Measurements from ENCODE around the gene PRR20D.
"Not testable (repeated sequence)": the region's sequence is repeated elsewhere in the genome, so short reads cannot be mapped to it uniquely, and the experiment has no call there.

The PRR20D gene

DNA sequence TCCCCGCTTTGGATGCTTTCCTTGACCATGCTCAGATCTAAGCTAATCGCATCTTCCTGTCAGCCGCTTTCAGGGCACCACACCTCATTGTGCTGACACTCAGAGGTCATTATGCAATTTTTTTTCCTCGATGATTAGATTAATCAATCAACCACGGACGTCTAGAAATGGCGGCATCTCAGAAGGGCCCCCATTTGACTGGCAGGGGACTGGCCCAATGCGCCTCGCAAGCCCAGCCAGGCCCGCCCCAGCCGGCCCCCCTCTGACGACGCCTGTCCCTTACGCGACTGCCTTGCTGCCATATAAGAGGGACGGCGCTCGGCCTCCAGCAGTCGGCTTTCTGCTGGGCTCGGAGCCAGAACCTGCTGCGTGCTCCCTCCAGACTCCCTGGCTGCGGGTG is at the start of gene PRR20D:
TSS of gene PRR20D (plus strand) at position 301 of the 400 bp plus-strand sequence. CDS start 387 bp downstream, outside the sequence.
- DNase-seq (ENCODE audit: extremely low spot score); POLR2A ChIA-PET; CTCF ChIA-PET: not testable (repeated sequence)

DNA sequence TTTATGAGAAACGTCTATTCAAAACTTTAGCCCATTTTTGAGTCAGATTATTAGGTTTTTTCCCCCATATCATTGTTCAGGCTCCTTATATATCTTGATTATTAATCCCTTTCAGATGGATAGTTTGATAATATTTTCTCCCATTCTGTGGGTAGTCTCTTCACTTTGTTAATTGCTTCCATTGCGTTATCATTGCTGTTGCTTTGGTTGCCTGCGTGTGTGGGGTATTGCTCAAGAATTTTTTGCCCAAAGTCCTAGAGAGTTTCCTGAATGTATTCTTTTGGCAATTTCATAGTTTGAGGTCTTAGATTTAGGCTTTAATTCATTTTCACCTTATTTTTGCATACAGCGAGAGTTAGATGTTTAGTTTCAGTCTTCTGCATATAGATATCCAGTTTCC is 45.5 kb upstream of the PRR20D start:
- DNase-seq (ENCODE audit: extremely low spot score), result no peak
- POLR2A ChIA-PET, result no interaction called here
- TF ChIP-seq FOXA1 (IDR thresholded peaks at IDR 0.05) (no peak), BHLHE40 (IDR thresholded peaks at IDR 0.05; ENCODE audit: borderline replicate concordance) (no peak), HDGF (IDR thresholded peaks at IDR 0.05; ENCODE audit: borderline replicate concordance) (no peak), NFRKB (IDR thresholded peaks at IDR 0.05) (no peak), FOXM1 (IDR thresholded peaks at IDR 0.05; ENCODE audit: borderline replicate concordance) (no peak), ARNT (IDR thresholded peaks at IDR 0.05) (no peak), ZNF384 (IDR thresholded peaks at IDR 0.05) (no peak), SP1 (IDR thresholded peaks at IDR 0.05) (no peak), TARDBP (IDR thresholded peaks at IDR 0.05) (no peak), SUZ12 (IDR thresholded peaks at IDR 0.05) (no peak), ELF4 (IDR thresholded peaks at IDR 0.05) (no peak)
- CTCF ChIA-PET, result no interaction called here

DNA sequence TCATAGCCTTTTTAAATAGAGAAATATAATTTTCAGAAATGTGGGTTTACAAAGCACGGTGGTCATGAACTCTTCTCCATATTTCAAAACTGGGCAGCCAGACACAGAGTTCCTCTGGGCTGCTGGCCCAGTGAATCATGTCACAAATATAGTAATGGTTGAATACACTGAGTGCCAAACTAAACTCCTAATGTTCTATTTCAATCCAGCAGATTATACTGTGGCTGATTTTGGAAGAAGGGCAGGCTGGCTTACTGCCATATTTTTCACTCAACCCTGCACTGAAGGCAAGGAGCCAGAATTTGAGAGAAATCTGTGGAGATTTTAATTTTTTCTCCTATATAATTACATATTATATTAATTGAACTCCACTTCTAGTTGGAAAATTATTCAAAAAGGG is 36.8 kb upstream of the PRR20D start:
- no peak for DNase-seq (ENCODE audit: extremely low spot score)
- ChIA-PET POLR2A (no interaction called here), CTCF (no interaction called here)
- TF ChIP-seq, protein P1, sequence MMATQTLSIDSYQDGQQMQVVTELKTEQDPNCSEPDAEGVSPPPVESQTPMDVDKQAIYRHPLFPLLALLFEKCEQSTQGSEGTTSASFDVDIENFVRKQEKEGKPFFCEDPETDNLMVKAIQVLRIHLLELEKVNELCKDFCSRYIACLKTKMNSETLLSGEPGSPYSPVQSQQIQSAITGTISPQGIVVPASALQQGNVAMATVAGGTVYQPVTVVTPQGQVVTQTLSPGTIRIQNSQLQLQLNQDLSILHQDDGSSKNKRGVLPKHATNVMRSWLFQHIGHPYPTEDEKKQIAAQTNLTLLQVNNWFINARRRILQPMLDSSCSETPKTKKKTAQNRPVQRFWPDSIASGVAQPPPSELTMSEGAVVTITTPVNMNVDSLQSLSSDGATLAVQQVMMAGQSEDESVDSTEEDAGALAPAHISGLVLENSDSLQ (IDR thresholded peaks at IDR 0.05), result no peak
- TF ChIP-seq L3MBTL2 (conservative IDR thresholded peaks at IDR 0.05) (no peak), HDGF (IDR thresholded peaks at IDR 0.05; ENCODE audit: borderline replicate concordance) (no peak), NFRKB (IDR thresholded peaks at IDR 0.05) (no peak), FOXA1 (IDR thresholded peaks at IDR 0.05) (no peak), CTBP1 (IDR thresholded peaks at IDR 0.05; ENCODE audit: borderline replicate concordance) (no peak)

DNA sequence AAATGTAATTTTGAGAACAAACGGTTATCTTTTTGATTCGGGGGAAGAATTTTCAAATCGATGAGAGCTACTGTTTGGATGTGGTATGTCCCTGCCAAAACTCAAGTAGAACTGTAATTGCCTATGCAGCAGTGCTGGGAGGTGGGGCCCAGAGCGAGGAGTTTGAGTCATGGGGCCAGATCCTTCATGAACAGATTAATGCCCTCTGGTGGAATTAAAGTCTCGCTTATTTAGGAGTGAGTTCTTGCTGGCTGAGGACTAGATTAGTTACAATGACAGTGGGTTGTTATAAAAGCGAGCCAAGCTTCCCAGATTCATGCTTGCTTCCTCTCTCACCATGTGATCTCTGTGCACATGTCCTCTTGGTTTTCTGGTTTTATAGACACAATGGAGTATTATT is 31.5 kb upstream of the PRR20D start:
- no peak for TF ChIP-seq NFRKB (IDR thresholded peaks at IDR 0.05)
- TF ChIP-seq, protein P1 (IDR thresholded peaks at IDR 0.05), result no peak
- no peak for TF ChIP-seq CTBP1 (IDR thresholded peaks at IDR 0.05; ENCODE audit: borderline replicate concordance)
- TF ChIP-seq SP1 (IDR thresholded peaks at IDR 0.05), result no peak
- no peak for TF ChIP-seq SUZ12 (IDR thresholded peaks at IDR 0.05)
- no peak for TF ChIP-seq FOXA1 (IDR thresholded peaks at IDR 0.05)
- no peak for TF ChIP-seq ELF4 (IDR thresholded peaks at IDR 0.05)
- no peak for TF ChIP-seq ZNF384 (IDR thresholded peaks at IDR 0.05)
- no peak for TF ChIP-seq FOXK2 (IDR thresholded peaks at IDR 0.05)
- no peak for TF ChIP-seq FOXM1 (IDR thresholded peaks at IDR 0.05; ENCODE audit: borderline replicate concordance)
- TF ChIP-seq HDGF (IDR thresholded peaks at IDR 0.05; ENCODE audit: borderline replicate concordance), result no peak
- TF ChIP-seq BHLHE40 (IDR thresholded peaks at IDR 0.05; ENCODE audit: borderline replicate concordance), result no peak
- TF ChIP-seq ARNT (IDR thresholded peaks at IDR 0.05), result no peak
- no peak for TF ChIP-seq L3MBTL2 (conservative IDR thresholded peaks at IDR 0.05)
- TF ChIP-seq LEF1 (IDR thresholded peaks at IDR 0.05; ENCODE audit: borderline replicate concordance), result no peak
- no peak for TF ChIP-seq TARDBP (IDR thresholded peaks at IDR 0.05)
- DNase-seq (ENCODE audit: extremely low spot score), result no peak
- ChIA-PET CTCF (no interaction called here), POLR2A (no interaction called here)

DNA sequence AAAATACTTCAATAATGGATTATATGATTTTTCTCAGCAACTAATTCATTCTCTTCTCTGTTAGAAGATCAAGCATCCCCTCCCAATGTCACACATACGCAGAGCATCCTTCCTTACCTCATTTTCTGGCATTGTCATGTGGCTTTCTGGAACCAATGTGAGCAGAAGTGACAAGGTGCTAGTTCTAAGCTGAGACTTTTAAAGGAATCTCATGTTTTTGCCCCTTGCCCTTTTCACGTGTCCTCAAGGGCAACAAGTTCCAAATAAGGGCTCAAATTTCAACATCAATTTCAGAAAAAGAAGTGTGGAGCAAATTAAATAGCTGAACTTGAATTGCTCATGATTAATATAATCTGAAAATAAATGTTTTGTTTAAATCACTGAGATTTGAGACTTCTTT is 24.3 kb upstream of the PRR20D start:
- DNase-seq (ENCODE audit: extremely low spot score), result no peak

DNA sequence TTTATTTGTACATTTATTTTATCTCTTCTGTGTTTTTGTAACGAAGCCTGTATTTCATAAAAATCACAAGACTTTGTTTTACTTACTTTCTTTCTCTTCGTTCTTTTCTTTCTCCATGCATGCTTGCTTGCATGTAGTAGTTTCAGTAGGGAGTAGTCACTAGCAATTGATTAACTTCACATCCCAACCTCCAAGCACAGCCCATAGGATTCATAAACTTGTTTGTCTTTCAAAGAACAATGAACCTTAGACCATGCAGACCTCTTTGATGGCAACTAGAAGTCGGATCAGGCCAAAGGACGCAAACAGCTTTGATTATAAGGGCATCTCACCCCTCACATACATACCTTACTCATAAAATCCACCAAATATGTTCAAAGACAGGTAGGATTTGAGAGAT is 22.8 kb upstream of the PRR20D start:
- TF ChIP-seq FOXA1 (IDR thresholded peaks at IDR 0.05) (no peak), HDGF (IDR thresholded peaks at IDR 0.05; ENCODE audit: borderline replicate concordance) (no peak), SUZ12 (IDR thresholded peaks at IDR 0.05) (no peak), CTBP1 (IDR thresholded peaks at IDR 0.05; ENCODE audit: borderline replicate concordance) (no peak), ZNF384 (IDR thresholded peaks at IDR 0.05) (no peak), L3MBTL2 (conservative IDR thresholded peaks at IDR 0.05) (no peak)
- CTCF ChIA-PET, result no interaction called here
- no peak for DNase-seq (ENCODE audit: extremely low spot score)

More for the DNA sequence above, 24.3 kb upstream of the PRR20D start:
- TF ChIP-seq, protein P1 (IDR thresholded peaks at IDR 0.05), result no peak
- no peak for TF ChIP-seq SUZ12 (IDR thresholded peaks at IDR 0.05)
- TF ChIP-seq L3MBTL2 (conservative IDR thresholded peaks at IDR 0.05), result no peak
- no peak for TF ChIP-seq TARDBP (IDR thresholded peaks at IDR 0.05)
- no peak for TF ChIP-seq NFRKB (IDR thresholded peaks at IDR 0.05)
- TF ChIP-seq HDGF (IDR thresholded peaks at IDR 0.05; ENCODE audit: borderline replicate concordance), result no peak
- TF ChIP-seq ZNF384 (IDR thresholded peaks at IDR 0.05), result no peak
- no peak for TF ChIP-seq CTBP1 (IDR thresholded peaks at IDR 0.05; ENCODE audit: borderline replicate concordance)
- no peak for TF ChIP-seq FOXA1 (IDR thresholded peaks at IDR 0.05)
- TF ChIP-seq FOXM1 (IDR thresholded peaks at IDR 0.05; ENCODE audit: borderline replicate concordance), result no peak
- TF ChIP-seq LEF1 (IDR thresholded peaks at IDR 0.05; ENCODE audit: borderline replicate concordance), result no peak
- TF ChIP-seq BHLHE40 (IDR thresholded peaks at IDR 0.05; ENCODE audit: borderline replicate concordance), result no peak
- TF ChIP-seq ELF4 (IDR thresholded peaks at IDR 0.05), result no peak
- no peak for TF ChIP-seq FOXK2 (IDR thresholded peaks at IDR 0.05)
- no peak for TF ChIP-seq SP1 (IDR thresholded peaks at IDR 0.05)
- TF ChIP-seq ARNT (IDR thresholded peaks at IDR 0.05), result no peak
- CTCF ChIA-PET, result no interaction called here
- POLR2A ChIA-PET, result no interaction called here

DNA sequence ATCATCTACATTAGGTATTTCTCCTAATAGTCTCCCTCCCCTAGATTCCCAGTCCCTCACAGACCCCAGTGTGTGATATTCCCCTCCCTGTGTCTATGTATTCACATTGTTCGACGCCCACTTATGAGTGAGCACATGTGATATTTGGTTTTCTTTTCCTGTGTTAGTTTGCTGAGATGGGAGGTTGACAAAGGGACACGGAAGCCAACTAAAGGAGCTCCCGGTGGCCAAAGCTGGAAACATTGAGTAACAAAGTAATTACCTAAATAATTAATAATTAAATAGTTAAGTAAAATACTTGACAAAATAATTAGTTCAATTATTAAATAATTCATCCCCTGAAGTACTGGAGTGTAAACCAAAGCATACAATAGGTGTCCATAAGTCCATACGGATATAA is 21.4 kb upstream of the PRR20D start:
- ChIA-PET CTCF (no interaction called here), POLR2A (no interaction called here)
- DNase-seq (ENCODE audit: extremely low spot score), result no peak
- TF ChIP-seq, protein P1 (IDR thresholded peaks at IDR 0.05), result no peak
- TF ChIP-seq CTBP1 (IDR thresholded peaks at IDR 0.05; ENCODE audit: borderline replicate concordance), result no peak
- no peak for TF ChIP-seq SP1 (IDR thresholded peaks at IDR 0.05)
- no peak for TF ChIP-seq HDGF (IDR thresholded peaks at IDR 0.05; ENCODE audit: borderline replicate concordance)
- TF ChIP-seq FOXA1 (IDR thresholded peaks at IDR 0.05), result no peak
- no peak for TF ChIP-seq ZNF384 (IDR thresholded peaks at IDR 0.05)

More for the DNA sequence above, 22.8 kb upstream of the PRR20D start:
- POLR2A ChIA-PET, result no interaction called here

DNA sequence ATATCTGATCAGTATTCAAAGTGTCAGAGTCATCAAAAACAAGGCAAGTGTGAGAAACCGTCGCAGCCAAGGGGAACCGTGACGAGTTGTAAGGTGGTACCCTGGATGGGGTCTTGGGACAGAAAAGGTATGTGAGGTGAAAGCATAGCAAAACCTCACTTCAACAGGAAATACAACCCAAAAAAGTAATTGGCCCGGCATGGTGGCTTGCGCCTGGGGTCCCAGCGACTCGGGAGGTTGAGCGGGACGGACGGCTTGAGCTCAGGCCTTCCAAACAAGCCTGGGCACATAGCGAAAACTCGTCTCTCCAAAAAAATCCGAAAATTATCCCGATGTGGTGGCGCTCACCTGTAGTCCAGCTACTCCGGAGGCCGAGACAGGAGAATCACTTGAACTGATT is 20.7 kb upstream of the PRR20D start:
- CTCF ChIA-PET; POLR2A ChIA-PET; DNase-seq (ENCODE audit: extremely low spot score): not testable (repeated sequence)

DNA sequence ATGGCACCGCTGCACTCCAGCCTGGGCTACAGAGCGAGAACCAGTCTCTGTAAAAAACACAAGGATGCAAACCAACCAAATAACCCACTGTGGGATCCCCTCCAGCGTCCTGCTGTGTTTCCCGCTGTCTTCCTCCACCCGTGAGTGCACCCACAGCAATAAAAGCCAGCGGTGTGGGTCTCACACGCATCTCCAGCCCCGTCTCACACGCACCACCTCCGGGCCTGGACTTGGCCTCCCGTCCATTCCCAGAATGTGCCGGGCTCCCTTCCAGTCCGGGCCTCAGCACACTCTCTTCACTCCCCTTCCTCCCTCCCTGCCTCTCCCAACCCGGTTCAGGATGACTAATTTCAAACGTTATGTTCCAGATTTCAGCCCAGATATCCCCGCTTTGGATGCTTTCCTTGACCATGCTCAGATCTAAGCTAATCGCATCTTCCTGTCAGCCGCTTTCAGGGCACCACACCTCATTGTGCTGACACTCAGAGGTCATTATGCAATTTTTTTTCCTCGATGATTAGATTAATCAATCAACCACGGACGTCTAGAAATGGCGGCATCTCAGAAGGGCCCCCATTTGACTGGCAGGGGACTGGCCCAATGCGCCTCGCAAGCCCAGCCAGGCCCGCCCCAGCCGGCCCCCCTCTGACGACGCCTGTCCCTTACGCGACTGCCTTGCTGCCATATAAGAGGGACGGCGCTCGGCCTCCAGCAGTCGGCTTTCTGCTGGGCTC is 20.0 kb upstream of the PRR20D start, which contains the start of gene PRR20A:
TSS of gene PRR20A (plus strand) at position 684 of the 734 bp plus-strand sequence. CDS start 387 bp downstream, outside the sequence.
- POLR2A ChIA-PET; DNase-seq (ENCODE audit: extremely low spot score); CTCF ChIA-PET: not testable (repeated sequence)

DNA sequence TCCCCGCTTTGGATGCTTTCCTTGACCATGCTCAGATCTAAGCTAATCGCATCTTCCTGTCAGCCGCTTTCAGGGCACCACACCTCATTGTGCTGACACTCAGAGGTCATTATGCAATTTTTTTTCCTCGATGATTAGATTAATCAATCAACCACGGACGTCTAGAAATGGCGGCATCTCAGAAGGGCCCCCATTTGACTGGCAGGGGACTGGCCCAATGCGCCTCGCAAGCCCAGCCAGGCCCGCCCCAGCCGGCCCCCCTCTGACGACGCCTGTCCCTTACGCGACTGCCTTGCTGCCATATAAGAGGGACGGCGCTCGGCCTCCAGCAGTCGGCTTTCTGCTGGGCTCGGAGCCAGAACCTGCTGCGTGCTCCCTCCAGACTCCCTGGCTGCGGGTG is 13.2 kb upstream of the PRR20D start, which contains the start of gene PRR20B:
TSS of gene PRR20B (plus strand) at position 301 of the 400 bp plus-strand sequence. CDS start 387 bp downstream, outside the sequence.
- CTCF ChIA-PET; DNase-seq (ENCODE audit: extremely low spot score); POLR2A ChIA-PET: not testable (repeated sequence)

All from HEK293T (cell line).